GM10847 (cell line): Measurements from ENCODE around the gene HTR2C.

ENCODE experiments used
- POLR2A ChIP-seq: IDR thresholded peaks from 2 replicates; pipeline ENCODE4 v1.6.1; 2011; ENCODE audit not compliant: insufficient read length; ENCODE audit errors: extremely low read depth

HTR2C gene

DNA sequence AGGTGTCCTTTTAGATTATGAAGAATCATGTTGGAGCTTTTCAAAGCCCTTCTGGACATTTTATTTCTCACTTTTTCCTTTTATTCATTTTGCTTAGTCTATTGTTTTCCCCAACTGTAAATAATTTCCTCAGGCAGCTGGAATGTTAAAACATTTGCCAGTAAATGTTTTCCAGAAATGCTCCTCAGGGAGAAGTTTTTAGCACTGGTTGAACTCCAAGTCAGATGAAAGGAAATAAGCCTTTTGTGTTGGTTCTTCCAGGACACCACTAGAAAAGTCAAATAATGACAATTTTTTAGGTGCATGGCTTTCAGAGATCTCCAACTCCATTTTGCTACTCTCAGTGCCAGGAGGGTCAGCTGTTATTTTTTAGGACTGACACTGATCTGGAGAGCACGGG is 305.6 kb downstream of the HTR2C start:
- no peak for TF ChIP-seq POLR2A

DNA sequence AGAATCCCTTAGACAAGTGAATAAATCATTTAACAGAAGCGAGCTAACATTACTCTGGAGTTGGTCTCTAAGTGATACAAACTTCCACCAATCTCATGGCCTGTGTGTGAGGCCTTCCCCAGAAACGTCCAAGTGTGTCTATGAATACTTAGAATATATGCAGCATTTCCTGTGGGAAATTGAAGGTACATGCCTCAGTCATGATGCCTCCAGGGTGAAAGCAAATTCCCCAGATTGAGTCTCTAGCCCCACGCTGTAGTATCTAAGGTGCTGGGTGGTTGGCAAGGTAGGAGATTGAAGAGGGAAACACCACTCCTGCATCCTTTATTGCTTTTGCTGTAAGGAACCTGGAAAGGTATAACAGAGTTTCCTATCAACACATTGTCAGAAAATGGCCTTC is 319.7 kb downstream of the HTR2C start:
- TF ChIP-seq POLR2A, result no peak

DNA sequence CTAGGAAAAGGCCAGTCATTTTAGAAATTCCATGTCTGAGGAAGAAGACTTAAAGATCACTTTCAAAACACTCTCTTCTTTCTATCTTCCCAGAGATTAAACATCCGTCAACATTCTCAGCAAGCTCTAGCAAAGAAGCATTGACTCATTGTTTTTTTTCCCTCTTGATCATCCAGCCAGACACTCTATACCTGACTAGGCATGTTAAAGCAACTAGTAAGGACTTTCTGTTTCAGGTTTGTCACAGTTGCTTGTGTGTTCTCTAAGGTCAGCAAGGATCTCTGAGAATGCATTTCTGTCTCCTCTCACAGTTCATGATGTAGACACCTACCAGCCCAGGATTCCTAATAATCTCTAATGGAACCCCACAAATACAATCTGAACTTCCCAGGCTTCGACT is 321.4 kb downstream of the HTR2C start:
- TF ChIP-seq POLR2A, result no peak

DNA sequence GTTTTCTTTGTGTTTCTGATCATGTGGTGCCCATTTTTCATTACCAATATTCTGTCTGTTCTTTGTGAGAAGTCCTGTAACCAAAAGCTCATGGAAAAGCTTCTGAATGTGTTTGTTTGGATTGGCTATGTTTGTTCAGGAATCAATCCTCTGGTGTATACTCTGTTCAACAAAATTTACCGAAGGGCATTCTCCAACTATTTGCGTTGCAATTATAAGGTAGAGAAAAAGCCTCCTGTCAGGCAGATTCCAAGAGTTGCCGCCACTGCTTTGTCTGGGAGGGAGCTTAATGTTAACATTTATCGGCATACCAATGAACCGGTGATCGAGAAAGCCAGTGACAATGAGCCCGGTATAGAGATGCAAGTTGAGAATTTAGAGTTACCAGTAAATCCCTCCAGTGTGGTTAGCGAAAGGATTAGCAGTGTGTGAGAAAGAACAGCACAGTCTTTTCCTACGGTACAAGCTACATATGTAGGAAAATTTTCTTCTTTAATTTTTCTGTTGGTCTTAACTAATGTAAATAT is 323.2 kb downstream of the HTR2C start:
- TF ChIP-seq POLR2A, result no peak

DNA sequence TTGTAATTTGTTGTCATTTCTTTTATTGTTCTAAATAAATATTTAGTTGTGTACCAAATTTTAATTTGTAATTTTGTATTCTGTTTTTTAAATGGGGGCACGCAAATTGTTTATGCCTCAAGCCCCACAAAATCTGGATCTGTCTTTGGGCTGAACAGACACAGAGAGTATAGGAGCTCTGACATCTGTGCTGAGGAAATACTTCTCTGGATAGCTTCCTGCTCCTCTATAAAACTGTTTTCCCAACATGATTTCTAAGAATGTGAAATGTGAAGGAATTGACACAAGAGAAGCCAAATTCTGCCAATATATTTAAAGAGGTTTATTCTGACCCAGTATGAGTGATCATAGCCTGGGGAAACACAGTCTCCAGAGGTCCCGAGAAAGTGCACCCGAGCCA is 340.5 kb downstream of the HTR2C start:
- no peak for TF ChIP-seq POLR2A

DNA sequence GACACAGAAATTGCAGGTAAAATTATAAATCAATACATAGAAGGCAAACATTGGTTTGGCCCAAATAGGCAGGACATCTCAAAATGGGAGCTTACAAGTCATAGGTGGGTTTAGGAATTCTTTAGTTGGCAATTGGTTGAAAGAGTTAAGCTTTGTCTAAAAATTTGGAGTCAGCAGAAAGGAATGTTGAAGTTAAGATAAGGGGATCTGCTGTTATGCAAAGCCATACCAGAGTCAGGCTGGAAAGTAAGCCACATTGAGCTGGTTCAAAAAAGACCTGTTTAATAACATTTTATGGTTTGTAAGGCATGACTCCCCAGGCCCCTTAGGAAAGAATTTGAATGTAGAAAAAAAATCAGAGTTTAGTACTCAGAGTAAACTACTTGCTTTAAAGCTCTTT is 341.0 kb downstream of the HTR2C start:
- no peak for TF ChIP-seq POLR2A

DNA sequence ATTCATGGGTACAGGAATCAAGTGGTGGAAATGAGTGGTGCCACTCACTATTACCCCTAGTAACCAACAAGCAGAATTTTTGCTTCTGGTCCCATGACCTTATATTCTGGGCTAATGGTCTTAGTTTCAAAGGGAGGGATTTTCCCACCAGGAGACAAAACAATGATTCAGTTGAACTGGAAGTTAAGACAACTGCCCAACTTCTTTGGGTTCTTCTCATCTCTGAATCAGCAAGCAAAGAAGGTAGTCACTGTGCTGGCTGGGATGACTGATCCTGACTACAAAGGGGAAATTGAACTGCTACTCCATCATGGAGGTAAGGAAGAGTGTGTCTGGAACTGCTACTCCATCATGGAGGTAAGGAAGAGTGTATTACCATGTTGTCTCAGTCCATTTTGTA is 346.3 kb downstream of the HTR2C start:
- no peak for TF ChIP-seq POLR2A

DNA sequence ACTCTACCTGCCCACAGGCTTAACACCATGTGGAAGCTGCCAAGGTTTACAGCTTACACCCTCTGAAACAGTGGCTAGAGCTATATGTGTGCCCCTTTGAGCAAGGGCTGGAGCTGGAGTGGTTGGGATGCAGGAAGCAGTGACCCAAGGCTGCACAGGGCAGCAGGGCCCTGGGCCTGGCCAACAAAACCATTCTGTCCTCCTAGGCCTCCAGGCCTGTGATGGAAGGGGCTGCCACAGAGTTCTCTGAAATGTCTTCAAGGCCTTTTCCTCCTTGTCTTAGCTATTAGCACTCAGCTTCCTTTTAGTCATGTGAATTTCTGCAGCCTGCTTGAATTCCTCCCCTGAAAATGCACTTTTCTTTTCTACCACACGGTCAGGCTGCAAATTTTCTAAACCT is 348.7 kb downstream of the HTR2C start:
- TF ChIP-seq POLR2A, result no peak

DNA sequence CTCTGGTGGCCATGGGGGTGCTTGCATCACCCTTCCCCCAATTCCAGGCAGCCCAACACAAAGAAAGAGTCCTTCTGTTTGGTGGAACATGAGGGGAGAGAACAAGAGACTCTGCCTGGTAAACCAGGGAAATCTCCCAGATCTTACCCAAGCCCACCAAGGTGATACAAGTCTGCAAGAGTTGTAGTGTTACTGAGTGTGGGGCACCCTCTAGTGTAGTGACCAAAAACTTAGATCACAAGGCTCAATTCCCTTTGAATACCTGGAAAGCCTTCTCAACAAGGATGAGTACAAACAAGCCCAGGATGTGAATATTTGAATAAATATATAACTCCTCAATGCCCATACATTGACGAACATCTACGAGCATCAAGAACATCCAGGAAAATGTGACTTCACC is 368.8 kb downstream of the HTR2C start:
- no peak for TF ChIP-seq POLR2A
